Neural progenitor cell (in vitro differentiated cells): ENCODE data around the gene YBEY. TPM values are rescaled to one million over a fixed set of nuclear protein-coding genes. Genes with fewer than 3 reads are reported as not detected.
"Not testable (repeated sequence)": the region's sequence is repeated elsewhere in the genome, so short reads cannot be mapped to it uniquely, and the experiment has no call there.

ENCODE experiments used
- DNase-seq: peaks from one replicate; pipeline ENCODE4 v3.0.0-alpha.2; 2016; ENCODE audit warnings: low spot score
- H2AFZ ChIP-seq: fragments of 200-600 bp; sonication (generic); replicated peaks from 2 replicates; pipeline ENCODE4 v1.6.1; 2016; ENCODE audit warnings: antibody characterized with exemption
- H3F3A ChIP-seq: fragments of 200-600 bp; sonication (generic); 2 replicates; pipeline ENCODE4 v1.6.1; 2016; ENCODE audit warnings: antibody characterized with exemption, low read depth
- H3K27ac ChIP-seq: fragments of 200-600 bp; sonication (generic); 2 replicates; pipeline ENCODE4 v1.5.1; 2016; ENCODE audit warnings: mild to moderate bottlenecking
- H3K27me3 ChIP-seq: fragments of 200-600 bp; sonication (generic); 2 replicates; pipeline ENCODE4 v1.6.1; 2016; ENCODE audit warnings: mild to moderate bottlenecking, moderate library complexity
- H3K36me3 ChIP-seq: fragments of 200-600 bp; sonication (generic); 2 replicates; pipeline ENCODE4 v1.5.1; 2016
- H3K4me1 ChIP-seq: fragments of 200-600 bp; sonication (generic); 2 replicates; pipeline ENCODE4 v1.6.1; 2016; ENCODE audit warnings: mixed run types
- H3K4me2 ChIP-seq: fragments of 200-600 bp; sonication (generic); 2 replicates; pipeline ENCODE4 v1.6.1; 2016
- H3K4me3 ChIP-seq: fragments of 200-600 bp; sonication (generic); 2 replicates; pipeline ENCODE4 v1.5.1; 2016
- H3K79me2 ChIP-seq: fragments of 200-600 bp; sonication (generic); 2 replicates; pipeline ENCODE4 v1.6.1; 2016; ENCODE audit warnings: low read depth
- H3K9ac ChIP-seq: fragments of 200-600 bp; sonication (generic); 2 replicates; pipeline ENCODE4 v1.6.1; 2016
- H3K9me3 ChIP-seq: fragments of 200-600 bp; sonication (generic); 2 replicates; pipeline ENCODE4 v1.5.1; 2016; ENCODE audit warnings: low read depth
- H4K20me1 ChIP-seq: fragments of 200-600 bp; sonication (generic); 2 replicates; pipeline ENCODE4 v1.6.1; 2016; ENCODE audit warnings: low read depth
- H3K27ac Mint-ChIP-seq: 3 replicates; pipeline ENCODE4 v1.8.0; 2021; ENCODE audit warnings: mixed read lengths
- H3K27me3 Mint-ChIP-seq: 2 replicates; pipeline ENCODE4 v1.8.0; 2022; ENCODE audit warnings: low read depth, mild to moderate bottlenecking, inconsistent platforms, moderate library complexity, mixed read lengths; ENCODE audit not compliant: insufficient read depth
- H3K36me3 Mint-ChIP-seq: 3 replicates; pipeline ENCODE4 v1.8.0; 2021; ENCODE audit warnings: mixed read lengths
- H3K4me1 Mint-ChIP-seq: 3 replicates; pipeline ENCODE4 v1.8.0; 2021; ENCODE audit warnings: mixed read lengths
- H3K4me3 Mint-ChIP-seq: 3 replicates; pipeline ENCODE4 v1.8.0; 2021; ENCODE audit warnings: mild to moderate bottlenecking, moderate library complexity, mixed read lengths
- H3K9me3 Mint-ChIP-seq: 3 replicates; pipeline ENCODE4 v1.8.0; 2020; ENCODE audit warnings: mixed read lengths
- CTCF ChIP-seq: fragments of 200-600 bp; sonication (generic); IDR thresholded peaks from 2 replicates; pipeline ENCODE4 v1.5.1; 2017; ENCODE audit warnings: antibody characterized with exemption, mild to moderate bottlenecking
- EZH2 ChIP-seq: fragments of 200-600 bp; sonication (generic); IDR thresholded peaks from 2 replicates; pipeline ENCODE4 v1.6.1; 2017; ENCODE audit warnings: antibody characterized with exemption, mild to moderate bottlenecking, moderate library complexity
- EZH2phosphoT487 ChIP-seq: fragments of 200-600 bp; sonication (generic); IDR thresholded peaks from 2 replicates; pipeline ENCODE4 v1.6.1; 2017; ENCODE audit warnings: antibody characterized with exemption
- total RNA-seq: library from RNA; depleted of rRNA; stranded (reverse); fragments of >200 nt; gene quantifications from 2 replicates; pipeline ENCODE4 v1.2.3, GENCODE V29; 2015; ENCODE audit warnings: low replicate concordance

Gene YBEY
- total RNA-seq, 1 donor from 2014 or later, result 47.3 TPM

- H2AFZ ChIP-seq, result no peak overlapping the region
- H3K4me1 Mint-ChIP-seq, result no peaks in the 10 kb centered on the region
- no peaks in the 10 kb centered on the region for H4K20me1 ChIP-seq
- H3K36me3 ChIP-seq, result peaks cover 3% of the 10 kb centered on the region
- no peaks in the 10 kb centered on the region for H3F3A ChIP-seq
- no peak overlapping the region for H3K9ac ChIP-seq
- H3K9me3 Mint-ChIP-seq, result no peaks in the 10 kb centered on the region
- peaks cover 2% of the 10 kb centered on the region for H3K27me3 Mint-ChIP-seq
- H3K4me1 ChIP-seq, result no peaks in the 10 kb centered on the region
- no peaks in the 10 kb centered on the region for H3K9me3 ChIP-seq
- no peak for DNase-seq
- no peak overlapping the region for H3K4me3 Mint-ChIP-seq
- no peaks in the 10 kb centered on the region for H3K79me2 ChIP-seq
- no peak overlapping the region for H3K27ac Mint-ChIP-seq
- H3K27ac ChIP-seq, result no peak overlapping the region
- H3K36me3 Mint-ChIP-seq, result peaks cover 36% of the 10 kb centered on the region
- H3K4me2 ChIP-seq, result no peak overlapping the region
- H3K27me3 ChIP-seq, result no peaks in the 10 kb centered on the region
- H3K4me3 ChIP-seq, result no peak overlapping the region
- TF ChIP-seq EZH2phosphoT487 (no peak), EZH2 (no peak), CTCF (no peak)
Measured at GRCh38 chr21:46307625-46308024, 21.5 kb downstream of the YBEY start.

- no peaks in the 10 kb centered on the region for H3K79me2 ChIP-seq
- H4K20me1 ChIP-seq, result no peaks in the 10 kb centered on the region
- DNase-seq, result no peak
- peaks cover 2% of the 10 kb centered on the region for H3K27me3 Mint-ChIP-seq
- H3K4me1 Mint-ChIP-seq, result no peaks in the 10 kb centered on the region
- H3K36me3 Mint-ChIP-seq, result peaks cover 35% of the 10 kb centered on the region
- no peak overlapping the region for H3K4me3 Mint-ChIP-seq
- no peak overlapping the region for H3K4me2 ChIP-seq
- H3K27ac ChIP-seq, result no peak overlapping the region
- no peaks in the 10 kb centered on the region for H3F3A ChIP-seq
- TF ChIP-seq CTCF (no peak), EZH2phosphoT487 (no peak), EZH2 (no peak)
- no peaks in the 10 kb centered on the region for H3K4me1 ChIP-seq
- H3K9me3 Mint-ChIP-seq, result no peaks in the 10 kb centered on the region
- H3K9ac ChIP-seq, result no peak overlapping the region
- H2AFZ ChIP-seq, result no peak overlapping the region
- H3K9me3 ChIP-seq, result no peaks in the 10 kb centered on the region
- H3K4me3 ChIP-seq, result no peak overlapping the region
- peaks cover 3% of the 10 kb centered on the region for H3K36me3 ChIP-seq
- no peaks in the 10 kb centered on the region for H3K27me3 ChIP-seq
- H3K27ac Mint-ChIP-seq, result no peak overlapping the region
Measured at GRCh38 chr21:46308431-46308830, 22.3 kb downstream of the YBEY start.

- H3K4me3 ChIP-seq, H3K9me3 ChIP-seq, H3K36me3 ChIP-seq, H3F3A ChIP-seq, H3K27me3 Mint-ChIP-seq, H3K4me1 ChIP-seq, H3K4me1 Mint-ChIP-seq, H3K9ac ChIP-seq, H3K27ac ChIP-seq, H3K27ac Mint-ChIP-seq, H3K27me3 ChIP-seq, H4K20me1 ChIP-seq, H3K9me3 Mint-ChIP-seq, H3K79me2 ChIP-seq, H3K4me2 ChIP-seq, H3K4me3 Mint-ChIP-seq, DNase-seq, H2AFZ ChIP-seq: not testable (repeated sequence)
- H3K36me3 Mint-ChIP-seq, result peaks cover 30% of the 10 kb centered on the region
Measured at GRCh38 chr21:46310260-46310659, 24.1 kb downstream of the YBEY start.

- no peaks in the 10 kb centered on the region for H3K4me1 ChIP-seq
- TF ChIP-seq EZH2, result no peak
- no peak for TF ChIP-seq EZH2phosphoT487
- peaks cover 28% of the 10 kb centered on the region for H3K36me3 Mint-ChIP-seq
- no peak for DNase-seq
- peaks cover under 1% of the 10 kb centered on the region for H4K20me1 ChIP-seq
- H3K4me3 ChIP-seq, result no peak overlapping the region
- H3K27me3 Mint-ChIP-seq, result no peaks in the 10 kb centered on the region
- H3K9me3 ChIP-seq, result no peaks in the 10 kb centered on the region
- no peaks in the 10 kb centered on the region for H3K79me2 ChIP-seq
- no peaks in the 10 kb centered on the region for H3K27me3 ChIP-seq
- no peaks in the 10 kb centered on the region for H3F3A ChIP-seq
- peaks cover 3% of the 10 kb centered on the region for H3K36me3 ChIP-seq
- H3K9ac ChIP-seq, result no peak overlapping the region
- H2AFZ ChIP-seq, result no peak overlapping the region
- no peak overlapping the region for H3K4me3 Mint-ChIP-seq
- H3K9me3 Mint-ChIP-seq, result no peaks in the 10 kb centered on the region
- no peak overlapping the region for H3K4me2 ChIP-seq
- no peaks in the 10 kb centered on the region for H3K4me1 Mint-ChIP-seq
- H3K27ac Mint-ChIP-seq, result no peak overlapping the region
- no peak overlapping the region for H3K27ac ChIP-seq
Measured at GRCh38 chr21:46311568-46311967, 25.4 kb downstream of the YBEY start.
